Stimulated activated CD8-positive, alpha-beta memory T cell treated with anti-CD3 and anti-CD28 coated beads, Interleukin-7, amount 100 ng/mL, for 4 hours (primary cell): ENCODE results near the gene SPSB1.

Source experiments
- DNase-seq, 2 donors: peaks; one replicate each; pipeline ENCODE4 v3.0.0-alpha.2; 2020; ENCODE audit warnings: low read depth in 2 of 2

Gene SPSB1

GRCh38 chr1:9319789-9320519 lies 27.3 kb downstream of the SPSB1 start:
- DNase-seq: no peak

- no peak for DNase-seq
These were observed 28.1 kb downstream of the SPSB1 start for GRCh38 chr1:9320520-9321479.

DNA sequence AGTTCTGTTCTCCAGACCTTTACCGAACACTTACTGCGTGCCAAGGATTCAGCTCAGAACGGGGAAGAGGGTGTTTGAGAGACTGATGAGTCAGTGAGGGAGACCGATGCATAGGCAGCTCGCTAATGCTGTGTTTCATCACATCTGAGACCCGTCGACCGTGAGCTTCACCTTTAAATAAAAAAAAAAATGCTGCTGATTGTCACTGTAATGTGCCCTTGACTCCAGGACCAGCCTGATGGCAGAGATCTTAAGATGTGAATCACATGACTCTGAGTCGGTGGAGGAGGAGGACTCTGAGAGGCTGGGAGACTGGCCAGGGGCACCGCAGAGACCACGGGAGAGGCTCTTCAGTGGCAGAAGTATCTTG lies 28.8 kb downstream of the SPSB1 start:
- no peak for DNase-seq

DNA sequence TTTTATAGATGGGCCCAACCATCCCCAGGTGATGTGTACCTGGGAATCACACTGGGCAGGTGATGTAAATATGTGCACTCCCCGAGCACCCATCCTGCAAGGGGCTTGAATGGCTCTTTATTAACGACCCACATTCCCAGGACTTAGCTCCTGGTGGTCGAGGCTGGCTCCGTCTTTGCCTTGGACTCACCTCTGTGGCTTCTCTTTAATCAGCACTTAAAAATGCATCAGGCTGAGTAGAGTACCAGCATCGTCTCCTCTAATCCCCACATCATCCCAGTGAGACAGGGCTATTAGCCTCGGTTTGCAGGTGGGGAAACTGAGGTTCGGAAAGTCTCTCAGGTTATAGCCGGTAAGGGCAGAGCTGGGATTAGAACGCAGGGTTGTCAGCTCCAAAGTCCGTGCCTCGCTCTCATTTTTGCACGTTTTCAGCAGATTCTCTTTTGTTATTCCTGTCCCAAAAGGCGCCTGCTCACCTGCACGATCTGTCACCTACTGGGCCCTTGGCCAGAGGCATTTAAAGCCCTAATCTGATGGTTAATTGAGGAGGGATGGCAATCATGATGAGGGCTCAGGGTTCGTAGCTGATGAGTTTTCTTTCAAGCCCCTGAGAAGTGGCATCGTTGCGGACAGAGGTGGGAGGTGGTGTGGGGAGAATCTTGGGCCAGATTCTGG lies 29.4 kb downstream of the SPSB1 start:
- no peak for DNase-seq

DNA sequence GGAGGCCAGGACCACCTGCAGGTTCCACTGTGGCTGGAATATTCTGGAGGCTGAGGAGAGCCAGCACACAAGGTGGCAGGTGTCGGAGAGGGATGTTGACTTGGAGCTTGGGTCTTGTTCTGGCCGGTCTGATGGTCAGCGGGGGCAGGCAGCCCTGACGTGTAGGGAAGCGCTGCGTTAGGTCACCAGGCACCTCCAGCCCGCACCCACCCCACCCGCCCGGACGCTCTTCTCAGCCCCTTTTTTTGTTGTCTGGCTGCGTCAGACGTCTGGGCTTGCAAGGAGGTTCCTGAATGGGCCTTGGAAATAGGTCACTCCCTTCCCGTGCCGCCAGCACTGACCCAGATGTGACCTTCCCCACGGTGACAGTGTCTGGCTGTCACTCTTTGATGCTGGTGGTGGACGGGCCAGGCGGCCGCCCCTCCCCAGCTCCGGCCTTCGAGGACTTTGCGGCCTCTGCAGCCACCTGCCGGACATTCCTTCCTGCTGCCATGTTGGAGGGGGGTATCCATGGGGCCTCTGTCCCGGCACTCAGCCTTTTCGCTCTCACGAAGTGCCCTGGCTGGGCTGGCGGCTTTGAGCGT lies 30.1 kb downstream of the SPSB1 start:
- no peak for DNase-seq

GRCh38 chr1:9324246-9325096 lies 31.8 kb downstream of the SPSB1 start:
- no peak for DNase-seq

DNA sequence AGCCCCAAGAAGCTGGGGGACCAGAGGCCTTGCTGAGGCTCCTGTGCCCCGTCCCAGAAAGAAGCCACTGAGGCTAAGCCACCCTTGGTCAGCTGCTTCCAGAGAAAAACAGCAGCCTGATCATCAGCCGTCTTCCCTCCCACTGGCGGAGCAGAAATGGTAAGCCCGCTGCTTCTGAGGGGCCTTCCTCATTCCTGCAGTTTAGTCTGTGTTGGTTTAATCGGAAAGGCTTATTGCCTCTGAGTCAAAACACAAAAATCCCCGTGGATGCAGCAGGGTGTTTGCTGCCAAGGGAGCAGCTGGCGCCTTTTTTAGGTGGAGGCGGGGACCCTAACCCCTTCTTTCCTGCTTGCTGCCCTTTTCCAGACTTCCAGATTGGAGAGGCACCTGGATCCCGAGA lies 33.9 kb downstream of the SPSB1 start:
- no peak for DNase-seq

DNA sequence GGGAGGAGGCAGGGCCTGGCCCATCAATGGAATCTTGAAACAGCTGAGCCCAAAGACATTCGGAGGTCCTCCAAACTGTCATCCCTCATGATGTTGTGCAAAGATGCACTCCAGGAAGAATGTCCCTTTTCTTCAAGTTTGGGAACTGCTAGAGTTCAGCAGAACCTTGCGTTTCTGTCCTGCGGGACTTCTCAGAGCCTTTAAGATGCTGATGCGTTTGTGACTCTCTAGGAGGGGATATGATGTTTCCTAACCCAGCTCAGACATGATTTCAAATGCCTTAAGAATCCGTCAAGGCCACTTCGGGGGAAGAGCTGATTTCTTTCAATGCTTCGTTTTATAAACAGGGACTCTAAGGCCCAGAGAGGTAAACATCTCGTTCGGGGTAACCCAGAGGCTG lies 35.5 kb downstream of the SPSB1 start:
- no peak for DNase-seq

- no peak for DNase-seq
These were observed 36.0 kb downstream of the SPSB1 start for GRCh38 chr1:9328715-9329114.

DNA sequence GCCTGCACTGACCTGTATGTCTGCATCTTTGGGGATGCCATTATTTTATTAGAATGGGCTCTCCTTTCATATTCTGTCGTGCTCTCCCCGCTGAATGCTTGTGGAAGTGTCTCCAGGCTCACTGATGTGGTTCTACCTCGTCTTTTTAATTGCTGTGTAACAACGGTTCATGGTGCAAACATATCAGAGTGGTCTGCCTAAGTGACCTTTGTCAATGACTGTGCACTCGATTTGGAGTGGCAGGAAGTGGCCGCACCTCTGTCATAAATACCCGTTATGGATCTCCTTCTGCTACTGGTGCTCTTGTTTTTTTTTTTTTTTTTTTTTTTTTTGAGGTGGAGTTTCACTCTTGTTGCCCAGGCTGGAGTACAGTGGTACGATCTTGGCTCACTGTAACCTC lies 38.3 kb downstream of the SPSB1 start:
- no peak for DNase-seq

DNA sequence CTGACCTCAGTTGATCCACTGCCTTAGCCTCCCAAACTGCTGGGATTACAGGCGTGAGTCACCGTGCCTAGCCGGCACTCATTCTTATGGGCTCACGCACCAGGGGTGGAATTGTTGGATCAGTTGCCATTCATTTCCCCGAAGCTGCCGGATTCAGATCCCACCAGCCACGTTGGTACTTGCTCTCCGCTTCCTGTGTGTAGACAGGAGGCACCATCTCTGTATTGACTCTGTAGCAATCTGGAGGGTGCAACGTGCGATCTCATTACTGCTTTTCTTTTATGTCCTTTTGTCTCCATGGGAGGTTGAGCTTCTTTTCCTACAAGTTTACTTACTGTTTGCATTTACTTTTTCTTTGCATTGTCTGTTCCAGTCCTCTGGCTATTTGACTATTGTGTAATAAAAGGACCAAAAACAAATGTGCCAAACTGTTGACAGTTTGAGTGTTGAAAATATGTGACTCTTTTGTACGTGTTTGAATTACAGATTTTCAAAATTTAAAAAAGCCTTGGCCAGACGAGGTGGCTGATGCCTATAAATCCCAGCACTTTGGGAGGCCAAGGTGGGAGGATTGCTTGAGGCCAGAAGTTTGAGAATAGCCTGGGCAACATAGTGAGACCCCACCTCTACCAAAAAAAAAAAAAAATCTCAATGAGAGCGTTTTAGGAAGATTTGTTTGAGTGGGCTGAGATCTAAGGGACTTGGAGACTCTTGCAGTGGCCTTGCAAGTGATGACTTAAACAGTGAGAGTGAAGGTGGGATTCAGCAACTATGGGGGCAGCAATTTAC lies 39.1 kb downstream of the SPSB1 start:
- no peak for DNase-seq

GRCh38 chr1:9332513-9333143 lies 39.9 kb downstream of the SPSB1 start:
- no peak for DNase-seq

DNA sequence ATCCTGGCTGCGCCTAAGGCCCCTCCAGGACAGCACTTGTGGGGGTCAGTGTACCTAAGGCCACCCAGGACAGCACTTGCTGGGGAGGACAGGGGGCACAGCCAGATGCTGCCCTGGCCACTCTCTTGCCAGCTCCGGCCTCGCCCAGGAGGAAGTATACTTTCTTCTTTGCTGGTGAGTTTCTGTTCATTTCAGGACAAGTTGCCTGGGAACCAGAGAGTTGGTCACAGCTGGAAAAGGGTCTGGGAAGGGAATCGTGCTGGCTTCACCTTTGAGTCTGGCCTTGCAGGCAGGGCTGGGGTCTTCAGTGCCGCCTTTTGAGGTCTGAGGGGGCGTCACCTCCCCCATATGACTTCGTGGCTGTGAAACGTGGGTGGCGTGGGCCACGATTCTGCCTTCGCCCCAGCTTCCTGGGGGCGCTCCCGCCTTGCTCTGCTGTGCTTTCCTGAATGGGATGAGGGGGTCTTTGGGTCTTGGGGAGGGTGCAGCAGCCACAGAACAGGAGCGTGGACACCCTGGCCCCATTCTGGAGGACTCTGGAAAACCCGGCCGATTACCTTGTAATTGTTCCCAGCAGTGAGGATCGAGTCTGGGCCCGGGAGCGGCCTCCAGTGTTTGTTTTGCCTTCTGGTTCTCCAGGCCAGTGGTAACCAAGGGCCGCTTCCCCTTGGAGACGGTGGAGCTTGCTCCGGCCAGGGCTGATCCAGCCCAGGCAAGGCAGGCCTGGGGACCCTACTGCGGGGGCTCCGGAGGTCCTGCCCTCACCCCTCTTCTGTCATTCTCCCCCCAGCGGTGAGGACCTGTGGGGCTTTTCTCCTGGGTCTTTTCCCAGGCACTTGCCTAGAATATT lies 45.9 kb downstream of the SPSB1 start:
- DNase-seq: no peak

DNA sequence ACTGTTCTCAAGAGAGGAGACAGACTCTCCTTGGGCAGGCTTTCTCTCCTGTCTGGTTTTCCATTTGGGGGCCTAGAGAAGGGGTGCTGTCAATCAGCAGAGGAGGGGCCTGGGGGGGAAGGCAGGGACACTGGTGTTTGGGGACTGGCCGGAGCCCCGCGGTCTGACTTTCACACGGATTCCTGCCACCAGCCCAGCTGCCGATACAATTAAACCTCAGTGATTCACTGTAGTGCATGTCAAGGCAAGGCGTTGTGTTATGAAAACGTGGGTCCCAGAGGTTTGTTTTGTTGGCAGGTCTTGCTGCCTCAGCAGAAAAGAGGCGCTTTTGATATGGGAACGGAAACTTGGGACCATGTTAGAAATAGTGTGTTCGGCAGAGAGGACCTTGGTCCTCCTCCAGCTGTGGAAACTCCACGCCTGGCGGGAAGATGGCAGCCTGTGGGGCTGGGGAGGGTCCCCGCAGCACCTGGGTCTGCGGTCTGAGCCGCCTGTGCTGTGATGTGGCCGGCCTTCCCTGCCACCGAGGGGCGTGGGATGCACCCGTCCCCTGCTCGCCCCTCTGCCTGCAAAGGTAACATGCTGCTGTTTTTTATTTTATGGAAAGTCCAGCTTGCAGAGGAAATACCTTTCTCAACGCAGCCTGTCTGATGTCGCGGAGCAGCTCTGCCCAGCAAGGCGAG lies 47.6 kb downstream of the SPSB1 start:
- DNase-seq: no peak

- DNase-seq: no peak
These were observed 48.2 kb downstream of the SPSB1 start for GRCh38 chr1:9340864-9341263.

DNA sequence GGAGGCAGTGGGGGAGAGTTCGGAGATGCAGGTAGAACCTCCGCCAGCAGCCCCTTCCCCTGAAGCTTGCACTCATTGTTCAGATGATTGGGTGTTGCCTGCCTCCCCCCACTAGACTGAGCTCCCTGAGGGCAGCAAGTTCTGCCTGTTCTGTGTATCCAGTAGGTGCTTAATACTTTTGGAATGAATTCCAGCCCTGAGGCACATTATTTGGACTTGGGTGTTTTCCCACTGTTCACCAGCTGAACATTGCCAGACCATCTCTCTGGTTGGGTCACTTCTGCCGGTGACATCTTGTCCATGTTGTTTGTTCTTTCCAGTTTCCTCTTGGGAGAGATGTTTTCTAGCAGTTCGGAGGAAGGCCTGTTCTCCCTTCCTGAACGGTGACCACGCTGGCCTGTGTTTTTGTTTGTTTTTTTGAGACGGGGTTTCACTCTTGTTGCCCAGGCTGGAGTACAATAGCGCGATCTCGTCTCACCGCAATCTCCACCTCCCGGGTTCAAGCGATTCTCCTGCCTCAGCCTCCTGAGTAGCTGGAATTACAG lies 48.7 kb downstream of the SPSB1 start:
- no peak for DNase-seq

- DNase-seq: no peak
These were observed 50.6 kb downstream of the SPSB1 start for GRCh38 chr1:9343269-9343668.
